GM18861 (cell line): ENCODE measurements around the gene GABRD.
"Not testable (repeated sequence)": the region's sequence is repeated elsewhere in the genome, so short reads cannot be mapped to it uniquely, and the experiment has no call there.

ENCODE experiments used
- ATAC-seq: cut with Tn5 transposase; IDR thresholded peaks from one replicate; pipeline ENCODE4 v1.9.1; 2021; ENCODE audit not compliant: unreplicated experiment

The GABRD gene

DNA sequence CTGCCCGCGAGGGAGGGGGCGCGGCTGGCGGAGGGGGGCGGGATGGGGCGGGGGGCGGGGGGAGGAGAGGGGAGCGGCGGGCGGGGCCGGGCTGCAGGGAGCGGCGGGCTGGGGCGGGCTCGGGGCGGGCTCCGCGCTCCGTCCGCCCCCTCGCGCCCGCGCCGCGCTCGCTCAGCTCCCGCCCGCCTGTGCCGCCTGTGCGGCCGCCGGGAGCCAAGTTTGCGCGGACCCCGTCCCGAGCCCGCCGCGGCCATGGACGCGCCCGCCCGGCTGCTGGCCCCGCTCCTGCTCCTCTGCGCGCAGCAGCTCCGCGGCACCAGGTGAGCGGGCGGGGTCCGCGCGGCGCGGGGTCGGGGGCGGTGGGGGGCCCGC is at the start of gene GABRD:
Gene GABRD (plus strand): TSS at position 174 of the 372 bp plus-strand sequence. CDS start 79 bp downstream, at position 253.
- ATAC-seq, result no peak

GRCh38 chr1:1969505-1969900 is 49.6 kb upstream of the GABRD start:
- no peak for ATAC-seq

DNA sequence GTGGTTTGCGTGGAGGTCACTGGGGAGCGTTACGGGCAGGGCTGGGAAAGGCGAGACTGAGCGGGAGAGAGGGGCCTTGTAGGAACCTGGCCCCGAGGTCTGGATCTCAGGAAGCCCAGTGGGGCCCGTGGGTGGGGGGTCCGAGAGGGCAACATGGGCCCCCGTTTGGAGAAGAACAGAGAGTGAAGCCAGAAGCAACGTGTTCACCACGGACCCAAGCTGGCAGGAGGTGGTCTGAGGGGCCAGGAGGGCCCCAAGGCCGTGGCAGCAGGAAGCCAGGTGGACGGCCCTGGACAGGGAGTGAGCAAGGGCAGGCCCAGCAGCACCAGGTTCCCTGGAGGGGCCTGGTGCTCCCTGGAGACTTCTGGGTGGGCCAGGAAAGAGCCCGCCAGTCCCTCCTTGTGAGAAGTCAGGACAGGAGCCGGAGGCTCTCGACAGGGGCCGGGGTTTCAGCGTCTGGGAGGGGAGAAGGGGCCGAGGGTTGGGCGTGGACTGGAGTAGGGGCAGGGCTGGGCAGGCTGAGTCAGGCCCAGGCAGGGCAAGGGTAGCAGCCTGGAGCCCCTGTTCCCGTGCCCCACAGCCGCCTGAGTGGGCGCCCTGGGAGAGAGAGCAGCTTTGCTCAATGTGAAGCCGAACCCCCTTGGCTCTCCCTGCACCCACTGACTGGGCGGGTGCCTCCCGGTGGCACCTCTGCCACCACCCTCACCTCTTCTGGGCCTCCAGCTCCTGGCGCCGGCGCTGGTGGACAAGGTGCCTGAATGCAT is 49.0 kb upstream of the GABRD start:
- ATAC-seq, result no peak

- ATAC-seq, result no peak
Observed at GRCh38 chr1:1971017-1971416, 48.1 kb upstream of the GABRD start.

DNA sequence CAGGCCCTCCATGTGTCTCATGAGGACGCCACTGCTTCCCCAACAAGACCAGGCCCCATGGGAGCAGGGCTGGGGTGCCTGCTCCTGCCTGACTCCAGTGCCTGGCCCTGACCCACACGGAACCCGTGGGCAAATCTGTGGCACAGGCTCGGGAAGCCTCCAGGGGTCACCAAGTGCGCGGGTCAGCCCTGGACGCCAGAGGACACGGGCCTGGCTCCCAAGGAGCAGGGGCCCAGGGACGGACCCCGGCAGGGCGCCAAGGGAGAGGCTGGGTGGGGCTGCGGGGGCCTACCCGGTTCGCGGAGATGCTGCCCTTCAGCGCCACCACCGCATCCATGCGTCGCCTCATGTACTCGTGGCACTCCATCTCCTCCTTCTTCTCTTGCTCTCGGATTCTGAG is 47.5 kb upstream of the GABRD start:
- ATAC-seq, result no peak

DNA sequence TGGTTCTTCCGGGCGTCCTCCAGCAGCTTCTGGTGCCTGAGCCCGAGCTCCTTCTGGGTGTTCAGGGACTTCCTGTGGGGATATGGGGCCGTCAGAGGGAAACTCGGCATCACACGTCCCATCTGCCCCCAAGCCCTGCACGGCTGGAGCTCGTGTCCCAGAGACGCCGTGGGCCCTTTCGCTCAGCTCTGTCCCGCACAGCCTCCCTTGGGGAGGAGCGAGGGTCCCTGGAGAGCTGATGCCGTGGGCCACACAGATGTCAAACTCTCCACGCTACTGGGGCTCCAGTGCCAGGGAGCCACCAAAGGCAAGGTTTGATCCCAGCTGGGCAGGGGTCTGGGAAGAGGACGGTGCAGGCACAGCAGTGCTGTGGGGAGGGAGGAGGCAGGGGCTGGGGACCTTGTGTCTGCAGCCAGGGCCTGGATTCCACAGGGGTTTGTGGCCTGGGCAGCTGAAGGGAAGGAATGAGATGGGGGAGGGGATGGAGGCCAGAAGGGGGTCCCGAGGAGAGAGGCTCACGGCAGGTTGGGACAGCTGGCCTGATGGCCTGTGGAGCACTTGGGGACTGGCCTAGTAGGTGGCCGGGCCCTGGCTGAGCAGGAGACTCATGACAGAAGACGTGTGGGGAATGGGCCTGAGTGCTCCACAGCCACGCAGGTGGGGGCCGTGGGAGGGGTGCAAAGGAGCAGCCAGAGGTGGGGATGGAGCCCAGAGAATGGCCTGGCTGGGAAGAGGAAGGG is 46.0 kb upstream of the GABRD start:
- ATAC-seq, result no peak

GRCh38 chr1:1973716-1974642 is 45.2 kb upstream of the GABRD start:
- no peak for ATAC-seq

DNA sequence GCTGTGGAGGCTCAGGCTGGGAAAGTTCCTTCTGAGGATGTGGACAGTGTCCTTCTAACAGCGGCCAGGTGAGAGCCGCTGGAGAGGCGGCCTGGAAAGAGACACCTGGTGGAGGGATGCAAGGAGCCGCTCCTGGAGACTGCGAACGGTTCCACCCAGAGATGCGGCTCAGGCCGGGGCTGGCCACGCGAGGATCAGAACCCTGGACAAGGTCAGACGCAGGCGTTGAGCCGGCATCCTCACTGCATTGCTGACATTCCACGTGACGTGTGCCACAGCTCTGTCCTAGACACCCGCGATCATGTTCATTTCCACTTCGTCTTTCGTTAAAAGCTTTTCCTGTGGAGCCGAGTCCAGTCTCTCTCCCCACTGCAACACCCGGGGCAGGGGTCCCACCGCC is 44.3 kb upstream of the GABRD start:
- no peak for ATAC-seq

DNA sequence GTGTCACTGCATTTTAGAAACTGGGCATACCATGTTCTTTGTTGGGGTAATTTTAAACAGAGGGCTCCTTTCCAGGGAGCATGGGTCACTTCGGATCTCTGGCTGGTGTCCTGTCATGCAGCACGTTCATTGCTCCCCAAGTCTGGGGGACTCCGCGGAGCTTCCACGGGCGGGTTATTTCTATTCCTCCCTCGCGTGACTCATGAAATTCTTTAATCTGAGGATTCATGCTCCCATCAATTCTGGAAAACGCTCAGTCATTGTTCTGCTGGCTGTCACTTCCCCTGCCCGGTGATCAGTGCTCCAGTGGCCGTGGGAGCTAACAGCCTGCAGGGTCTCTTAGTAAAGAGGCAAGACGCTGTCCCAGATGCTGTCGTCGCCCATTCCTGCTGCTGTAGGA is 43.6 kb upstream of the GABRD start:
- no peak for ATAC-seq

GRCh38 chr1:1976031-1976430 is 43.1 kb upstream of the GABRD start:
- no peak for ATAC-seq

DNA sequence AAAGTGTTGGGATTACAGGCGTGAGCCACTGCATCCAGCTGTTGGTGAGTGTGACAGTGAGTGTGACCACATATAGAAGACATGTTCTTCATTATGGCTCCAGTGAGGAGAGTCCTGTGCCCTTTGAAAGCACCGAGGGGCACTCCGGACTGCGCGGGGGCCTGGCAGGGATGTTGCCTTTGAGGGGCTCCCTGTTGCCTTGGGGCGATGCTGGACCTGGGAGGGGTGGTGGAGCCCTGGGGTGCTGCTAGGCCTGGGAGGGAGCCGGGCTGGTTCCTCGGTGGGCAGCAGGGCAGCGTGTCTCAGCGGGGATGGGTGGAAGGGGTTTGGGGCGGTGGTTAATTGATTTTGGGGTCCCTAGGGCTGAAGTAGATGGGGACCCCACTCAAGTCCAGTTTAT is 41.0 kb upstream of the GABRD start:
- no peak for ATAC-seq

- not testable (repeated sequence) for ATAC-seq
Observed at GRCh38 chr1:1978690-1979481, 40.3 kb upstream of the GABRD start.

DNA sequence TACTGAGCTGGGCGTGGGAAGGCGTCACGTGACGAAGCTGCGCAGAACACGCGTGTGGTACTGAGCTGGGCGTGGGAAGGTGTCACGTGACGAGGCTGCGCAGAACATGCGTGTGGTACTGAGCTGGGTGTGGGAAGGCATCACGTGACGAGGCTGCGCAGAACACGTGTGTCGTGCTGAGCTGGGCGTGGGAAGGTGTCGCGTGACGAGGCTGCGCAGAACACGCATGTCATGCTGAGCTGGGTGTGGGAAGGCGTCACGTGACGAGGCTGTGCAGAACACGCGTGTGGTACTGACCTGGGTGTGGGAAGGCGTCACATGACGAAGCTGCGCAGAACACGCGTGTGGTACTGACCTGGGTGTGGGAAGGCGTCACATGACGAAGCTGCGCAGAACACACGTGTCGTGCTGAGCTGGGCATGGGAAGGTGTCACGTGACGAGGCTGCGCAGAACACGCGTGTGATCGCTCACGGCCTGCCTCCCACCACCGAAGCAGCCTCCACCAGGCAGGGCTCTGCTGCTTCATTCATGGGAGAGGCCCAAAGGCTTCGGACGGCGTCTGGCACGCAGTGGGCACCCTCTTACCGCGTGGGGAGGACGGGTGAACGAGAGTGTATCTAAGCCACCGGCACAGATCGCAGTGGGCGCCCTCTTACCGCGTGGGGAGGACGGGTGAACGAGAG is 39.5 kb upstream of the GABRD start:
- ATAC-seq, result no peak

DNA sequence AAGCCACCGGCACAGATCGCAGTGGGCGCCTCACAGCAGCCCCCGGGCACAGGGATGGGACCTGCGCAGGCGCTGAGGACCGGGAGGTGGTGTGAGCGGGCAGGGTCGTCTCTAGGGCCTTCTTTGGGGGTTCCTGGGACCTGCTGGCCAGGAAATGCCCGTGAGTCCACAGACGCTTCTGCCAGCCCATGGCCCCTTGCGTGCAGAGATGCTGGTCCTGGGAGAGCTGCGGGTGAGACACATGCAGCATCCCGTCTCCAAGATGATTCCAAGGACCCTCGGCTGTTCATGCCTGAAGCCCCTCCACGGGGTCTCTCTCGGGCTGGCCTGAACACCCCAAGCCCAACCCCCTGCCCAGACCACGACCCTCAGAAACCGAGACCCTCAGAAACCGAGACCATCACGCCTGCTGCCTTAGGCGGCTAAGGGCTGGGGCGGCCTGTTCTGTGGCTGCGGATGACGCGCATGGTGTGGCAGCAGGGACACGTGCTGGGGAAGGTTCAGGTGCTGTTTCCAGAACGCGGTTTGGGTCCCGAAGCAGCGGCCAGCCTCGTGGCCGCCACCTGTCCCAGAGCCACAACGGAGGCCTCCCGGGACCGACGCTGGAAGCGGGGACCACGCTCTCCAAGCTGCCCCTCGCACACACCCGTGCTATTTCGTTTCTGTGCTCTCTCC is 38.5 kb upstream of the GABRD start:
- no peak for ATAC-seq

DNA sequence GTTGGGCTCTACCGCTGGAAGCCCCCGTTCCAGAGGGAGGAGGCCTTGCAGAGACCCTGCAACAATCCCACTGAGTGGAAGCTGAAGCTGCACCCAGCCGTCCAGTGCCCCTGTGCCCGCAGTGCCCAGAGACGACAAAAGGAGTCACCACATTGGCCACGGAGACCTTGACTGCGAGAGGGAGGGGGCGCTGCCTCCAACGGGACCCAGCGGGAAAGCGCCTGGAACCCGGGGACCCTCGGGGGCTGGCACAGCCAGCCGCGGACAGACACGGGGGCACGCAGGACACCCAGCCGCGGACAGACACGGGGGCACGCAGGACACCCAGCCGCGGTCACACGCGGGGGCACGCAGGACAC is 38.0 kb upstream of the GABRD start:
- ATAC-seq, result no peak

- not testable (repeated sequence) for ATAC-seq
Observed at GRCh38 chr1:1981631-1982327, 37.4 kb upstream of the GABRD start.

- ATAC-seq, result no peak
Observed at GRCh38 chr1:1982379-1983232, 36.5 kb upstream of the GABRD start.

DNA sequence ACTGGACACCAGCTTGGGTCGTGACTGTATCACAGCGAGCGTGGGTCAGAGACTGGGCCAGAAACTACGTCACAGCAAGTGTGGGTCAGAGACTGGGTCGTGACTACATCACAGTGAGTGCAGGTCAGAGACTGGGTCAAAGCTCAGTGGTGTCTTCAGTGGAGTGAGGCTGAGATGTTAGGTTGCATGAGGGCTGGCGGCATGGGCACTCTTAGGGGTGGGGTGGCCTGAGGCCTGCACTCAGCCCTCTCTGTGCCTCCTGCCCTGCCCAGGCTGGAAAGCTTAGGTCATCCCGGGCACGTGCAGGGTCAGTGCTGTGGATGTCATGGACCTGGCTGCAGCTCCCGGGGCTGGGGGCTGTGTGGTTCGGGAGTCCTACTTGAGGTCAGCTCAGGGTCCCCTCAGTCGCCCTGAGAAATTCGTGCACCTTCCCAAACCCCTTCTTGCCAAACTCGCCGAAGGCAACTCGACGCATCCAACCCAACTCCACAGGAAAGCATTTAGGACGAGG is 34.5 kb upstream of the GABRD start:
- no peak for ATAC-seq
